NCI-H2227 (cell line): ENCODE data around the gene MYO16.

Experiments
- DNase-seq: peaks from one replicate; lab custom pipeline; 2025; ENCODE audit not compliant: unreplicated experiment; lab: John Stamatoyannopoulos, UW

The MYO16 gene

DNA sequence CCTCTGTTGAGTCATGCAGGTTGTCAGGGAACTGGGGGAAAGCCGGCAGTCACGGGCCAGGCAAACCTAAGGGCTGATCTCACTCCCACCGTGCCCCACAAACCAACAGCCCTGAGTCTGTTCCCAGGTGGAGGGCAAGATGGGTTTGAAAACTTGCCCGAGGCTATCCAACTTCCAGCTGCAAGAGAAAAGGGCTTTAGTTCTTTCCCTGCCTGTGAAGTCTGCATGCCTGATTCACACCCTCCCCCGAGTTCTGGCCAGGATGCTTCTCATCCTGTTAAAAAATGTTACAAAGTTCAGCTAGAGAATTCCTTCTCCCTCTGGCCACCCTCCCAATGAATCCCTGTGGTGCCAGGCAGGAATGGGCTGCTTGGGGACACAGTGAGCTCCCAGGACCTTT lies 33.1 kb downstream of the MYO16 start:
- no peak for DNase-seq

DNA sequence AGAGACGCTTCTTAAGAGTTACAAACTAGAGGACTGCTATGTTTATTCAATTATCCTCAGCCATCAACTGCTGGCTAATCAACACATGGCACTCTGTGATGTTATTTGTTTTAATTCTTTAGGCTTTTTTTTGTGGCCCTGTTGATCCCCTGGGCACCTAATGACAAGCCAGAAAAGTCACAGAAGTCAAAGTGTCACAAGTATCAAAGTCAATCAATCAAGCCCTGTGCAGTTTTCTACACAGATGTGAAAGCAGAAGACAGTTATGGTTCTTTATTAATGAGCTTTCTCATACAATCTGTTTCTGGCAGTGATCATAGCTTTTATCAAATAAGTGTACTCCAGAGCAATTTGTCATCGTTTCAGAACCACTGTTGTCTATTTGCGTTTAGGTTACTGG lies 34.3 kb downstream of the MYO16 start:
- no peak for DNase-seq

DNA sequence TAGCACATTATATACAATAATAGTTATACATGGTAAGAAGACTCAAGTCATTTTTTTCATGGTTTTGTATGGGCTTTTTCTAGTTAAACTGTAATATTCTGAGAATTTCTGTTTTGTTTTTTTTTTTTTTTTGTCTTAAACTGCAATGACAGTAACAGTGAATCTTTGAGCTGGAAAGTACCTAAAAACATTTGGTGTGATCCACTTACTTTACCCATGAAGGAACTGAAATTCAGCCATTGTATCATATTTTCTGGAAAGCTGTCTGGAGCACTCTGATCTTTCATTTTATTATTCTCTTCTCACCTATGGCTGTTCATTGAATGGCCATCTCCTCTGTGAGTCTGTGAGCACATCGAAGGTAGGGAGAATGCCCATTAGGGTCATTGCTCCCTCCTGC lies 37.8 kb downstream of the MYO16 start:
- DNase-seq = no peak

DNA sequence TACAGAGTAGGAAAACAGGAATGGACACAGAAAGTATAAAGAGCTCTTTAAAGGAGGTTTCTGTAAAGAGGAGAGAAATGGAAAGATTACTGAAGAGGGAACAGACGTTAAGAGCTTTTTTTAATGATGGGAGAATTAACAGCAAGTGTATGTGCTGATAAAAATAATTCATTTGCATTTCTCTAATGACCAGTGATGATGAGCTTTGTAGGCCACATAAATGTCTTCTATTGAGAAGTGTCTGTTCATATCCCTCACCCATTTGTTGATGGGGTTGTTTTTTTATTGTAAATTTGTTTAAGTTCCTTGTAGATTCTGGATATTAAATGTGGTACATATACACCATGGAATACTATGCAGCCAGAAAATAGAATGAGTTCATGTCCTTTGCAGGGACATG lies 40.0 kb downstream of the MYO16 start:
- no peak for DNase-seq

DNA sequence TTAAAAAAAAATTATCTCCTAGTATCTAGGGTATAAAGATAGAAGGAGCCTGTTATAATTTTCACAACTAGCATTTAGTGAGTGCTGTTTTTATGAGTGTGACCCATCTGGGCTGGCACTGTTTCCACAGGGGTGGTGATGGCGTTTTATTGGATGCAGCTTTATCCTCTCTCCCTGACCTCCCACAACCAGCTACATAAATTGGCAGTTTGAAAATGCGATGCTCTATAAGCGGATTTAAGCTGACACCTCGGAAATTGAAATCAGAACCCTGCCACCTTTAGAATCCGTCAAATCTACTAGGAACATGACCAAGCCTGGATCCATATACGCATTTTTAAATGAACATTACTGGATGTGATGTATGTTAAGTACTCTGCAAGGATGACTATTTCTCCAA lies 44.9 kb downstream of the MYO16 start:
- no peak for DNase-seq

DNA sequence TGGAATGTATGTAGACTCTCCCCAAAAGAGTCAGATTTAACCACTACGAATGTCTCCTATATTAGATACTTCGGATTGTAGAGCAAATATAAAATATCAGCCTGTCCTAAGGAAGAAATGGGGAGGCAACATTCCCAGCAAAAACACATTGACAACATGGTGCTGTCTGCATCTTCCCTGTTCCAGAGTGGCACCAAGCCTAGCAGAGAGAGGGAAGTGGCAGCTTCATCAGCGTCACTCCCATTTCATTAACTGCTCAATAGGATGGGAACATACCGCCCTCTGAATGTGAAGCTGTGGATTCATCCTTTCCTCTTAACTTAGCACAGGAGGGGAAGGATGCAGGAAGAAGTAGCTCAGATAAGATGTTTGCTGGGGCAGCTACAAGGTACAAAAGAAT lies 45.4 kb downstream of the MYO16 start:
- DNase-seq = no peak

DNA sequence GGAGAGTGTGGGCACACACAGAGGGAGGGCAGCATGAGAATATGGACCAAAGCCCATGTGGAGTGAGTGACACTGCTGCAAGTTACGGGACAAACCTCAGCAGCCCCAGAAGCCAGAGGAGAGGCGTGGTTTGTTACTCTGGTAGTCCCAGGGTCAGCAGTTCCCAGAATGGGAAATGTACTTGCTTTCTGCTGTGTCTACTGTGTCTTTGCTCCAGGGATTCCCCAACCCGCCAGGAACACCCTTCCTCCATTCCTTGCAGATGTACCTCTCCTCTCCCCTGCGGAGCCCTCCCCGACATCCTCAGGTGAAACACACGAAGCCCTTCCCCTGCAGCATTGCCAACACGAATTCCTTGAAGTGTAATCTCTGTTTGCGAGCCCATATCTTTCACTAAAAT lies 47.2 kb downstream of the MYO16 start:
- no peak for DNase-seq

DNA sequence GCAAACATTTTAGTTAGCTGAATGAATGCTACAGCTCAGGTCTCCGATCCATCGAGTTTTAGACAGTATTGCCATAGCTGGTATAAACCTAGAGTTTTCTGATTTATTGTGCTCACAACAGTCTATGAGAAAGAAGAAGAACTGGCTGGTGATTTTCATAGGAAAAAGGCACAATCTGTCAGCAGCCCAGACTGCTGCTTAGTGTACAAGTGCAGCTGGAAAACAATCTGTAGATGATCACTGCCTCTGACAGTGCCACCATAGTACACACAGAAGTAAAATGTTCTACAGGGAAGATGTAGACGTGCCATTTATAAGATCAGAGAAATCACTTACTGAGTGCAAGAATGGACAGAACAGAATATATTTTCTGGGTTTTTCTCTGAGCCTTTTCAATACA lies 48.4 kb downstream of the MYO16 start:
- no peak for DNase-seq

DNA sequence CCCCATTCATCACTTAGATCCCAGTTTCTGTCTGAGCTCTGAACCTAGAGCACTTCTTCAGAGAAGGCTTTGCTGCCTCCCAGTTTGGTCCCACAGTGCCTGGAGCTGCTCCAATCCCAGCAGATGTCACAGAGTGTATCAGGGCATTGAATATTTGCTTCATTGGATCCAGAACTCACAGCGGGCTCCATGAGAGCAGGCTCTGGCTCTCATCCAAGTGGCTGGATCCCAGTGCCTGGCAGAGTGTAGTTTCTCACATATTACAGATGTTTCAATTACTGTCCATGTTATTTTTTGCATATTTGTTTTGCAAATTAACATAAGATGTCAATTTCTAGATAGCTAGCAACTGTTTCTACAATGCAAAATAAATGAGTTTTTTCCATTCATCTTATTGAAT lies 50.6 kb downstream of the MYO16 start:
- no peak for DNase-seq

DNA sequence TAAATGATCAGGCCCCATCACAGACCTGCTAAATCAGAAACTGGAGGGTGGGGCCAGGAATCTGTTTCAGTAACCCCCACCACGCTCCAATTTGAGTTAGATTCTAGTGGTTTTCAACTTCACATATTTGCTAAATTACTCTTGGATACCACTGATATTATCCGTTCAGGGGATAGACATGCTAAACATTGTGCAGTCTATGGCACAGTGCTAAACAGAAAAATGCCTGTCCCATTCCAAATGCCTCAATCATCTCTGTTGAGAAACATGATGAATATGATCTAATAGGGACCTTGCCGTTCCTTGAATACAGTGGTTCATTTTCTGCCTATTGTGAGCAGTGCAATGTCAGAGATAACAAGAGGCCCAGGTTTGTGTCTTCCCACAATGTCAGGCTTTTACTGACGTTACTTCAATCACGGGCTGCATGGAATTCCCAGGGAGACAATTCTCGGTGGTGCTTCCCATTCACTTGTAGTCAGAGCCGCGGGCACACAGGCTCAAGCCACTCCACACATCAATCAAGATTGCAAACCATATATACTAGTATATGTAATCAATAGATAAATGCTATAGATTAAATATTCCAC lies 52.7 kb downstream of the MYO16 start:
- no peak for DNase-seq

DNA sequence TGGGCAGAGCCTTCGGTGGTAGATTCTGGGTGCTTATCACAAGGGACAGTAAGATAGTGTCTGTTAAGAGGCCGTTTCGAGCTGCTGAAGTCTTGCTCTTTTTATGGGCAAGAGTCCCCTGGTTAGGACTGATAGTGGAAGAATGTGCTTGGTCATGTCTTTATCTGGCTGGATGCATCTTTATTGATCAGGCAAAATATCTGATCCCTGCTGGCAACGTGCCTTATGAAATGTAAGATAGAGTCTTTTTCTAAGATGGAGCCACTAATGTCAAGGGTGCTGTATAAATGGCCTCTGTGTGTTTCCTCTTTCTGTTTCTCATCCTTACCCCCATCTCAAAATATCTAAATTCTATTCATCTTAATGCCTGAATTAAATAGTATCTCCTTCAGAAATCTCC lies 53.3 kb downstream of the MYO16 start:
- no peak for DNase-seq

DNA sequence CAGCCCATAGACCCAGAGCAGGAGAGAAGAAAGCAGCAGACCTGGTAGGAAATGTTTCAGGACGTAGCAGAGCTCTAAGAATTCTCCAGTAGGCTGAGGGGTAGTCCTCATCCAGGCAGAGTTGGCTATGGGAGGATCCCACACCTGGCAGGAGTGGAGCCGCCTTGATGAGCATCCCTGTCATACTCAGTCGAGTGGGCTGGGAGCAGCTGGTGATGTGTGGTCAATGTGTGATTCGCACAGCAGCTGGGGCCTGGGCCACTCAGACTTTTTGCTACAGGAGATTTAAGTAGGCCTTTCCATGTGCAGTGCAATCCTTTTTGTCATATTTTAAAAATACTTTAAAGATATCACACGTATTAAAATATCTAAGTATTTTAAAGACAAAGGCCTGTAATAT lies 56.6 kb downstream of the MYO16 start:
- DNase-seq = no peak

DNA sequence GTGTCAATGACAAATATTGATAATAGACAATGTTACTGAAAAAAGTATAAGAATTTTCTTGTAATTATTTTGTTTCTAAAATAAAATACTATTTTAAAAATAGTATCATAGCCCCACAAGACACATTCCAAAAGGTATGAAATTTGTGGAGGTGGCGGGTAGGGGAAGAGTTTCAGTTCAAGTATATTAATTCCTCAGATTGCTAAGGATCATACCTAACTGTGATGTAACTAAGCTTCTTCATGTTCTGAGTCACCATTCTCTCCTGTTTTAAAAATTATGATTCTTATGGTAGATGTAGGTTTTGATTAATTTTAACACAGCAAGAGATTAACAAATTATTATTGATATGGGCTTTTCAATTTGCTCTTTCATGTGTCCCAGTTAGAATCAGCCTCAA lies 61.3 kb downstream of the MYO16 start:
- DNase-seq = no peak

DNA sequence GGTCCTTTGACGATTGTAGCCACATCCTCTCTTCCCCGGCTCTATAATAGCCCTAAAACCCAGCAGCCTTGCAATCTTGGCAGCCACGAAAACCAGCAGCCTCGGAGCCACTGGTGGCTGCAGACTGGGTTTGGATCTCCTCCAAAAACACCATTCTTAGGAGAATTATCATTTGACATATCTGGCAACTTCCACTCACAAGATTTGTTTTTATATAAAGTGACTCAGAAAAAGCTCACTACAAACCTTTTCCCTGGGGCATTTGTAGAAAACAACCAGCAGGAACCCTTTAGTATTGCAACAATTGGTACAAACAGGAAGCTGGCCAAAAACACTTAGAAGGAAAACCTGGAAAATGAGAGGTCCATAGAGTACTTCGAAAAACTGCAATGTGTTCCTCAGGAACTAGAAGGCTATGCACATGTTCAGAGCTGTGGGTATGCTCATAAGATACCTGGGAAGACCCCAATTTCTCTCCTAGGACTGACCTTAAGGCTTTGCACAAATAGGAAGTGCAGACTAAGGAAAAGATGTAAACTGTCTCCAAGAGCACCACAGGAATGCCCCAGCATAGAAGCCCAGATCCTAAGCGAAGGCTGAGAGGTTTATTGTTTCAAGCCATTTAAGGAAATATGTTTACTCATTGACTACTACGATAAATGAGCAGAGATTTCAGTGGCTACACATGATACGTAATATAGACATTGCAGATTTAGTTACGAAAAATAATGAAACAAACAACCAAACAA lies 71.2 kb downstream of the MYO16 start:
- no peak for DNase-seq

DNA sequence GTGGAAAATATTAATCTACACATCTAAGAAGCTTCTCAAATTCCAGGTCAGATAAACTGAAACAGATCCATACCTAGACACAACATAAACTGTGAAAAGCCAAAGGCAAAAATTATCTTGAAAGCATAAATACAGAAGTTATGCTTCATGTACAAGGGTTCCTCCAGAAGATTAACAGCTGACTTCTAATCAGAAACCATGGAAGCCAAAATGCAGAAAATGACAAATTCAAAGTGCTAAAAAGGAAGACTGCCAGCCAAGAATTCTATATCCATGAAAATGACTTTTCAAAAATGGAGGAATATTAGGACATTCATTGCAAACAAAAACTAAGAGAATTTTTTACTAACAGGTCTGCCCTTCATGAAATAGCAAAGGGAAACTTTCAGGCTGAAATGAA lies 72.8 kb downstream of the MYO16 start:
- no peak for DNase-seq

DNA sequence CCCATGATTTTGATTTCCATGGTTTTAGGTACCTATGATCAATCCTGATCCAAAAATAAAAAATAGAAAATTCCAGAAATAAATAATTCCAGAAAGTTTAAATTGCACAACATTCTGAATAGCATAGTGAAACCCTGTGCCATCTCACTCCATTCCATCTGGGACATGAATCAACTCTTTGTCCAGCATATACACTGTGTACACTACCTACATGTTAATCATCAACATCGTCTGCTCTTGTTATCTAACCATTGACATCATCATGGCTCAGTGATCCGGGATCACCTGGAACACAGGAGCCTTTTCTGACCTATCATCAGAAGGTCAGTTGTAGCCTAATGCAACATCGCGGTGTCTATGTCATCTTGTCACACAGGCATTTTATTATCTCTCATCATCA lies 75.6 kb downstream of the MYO16 start:
- DNase-seq = no peak

DNA sequence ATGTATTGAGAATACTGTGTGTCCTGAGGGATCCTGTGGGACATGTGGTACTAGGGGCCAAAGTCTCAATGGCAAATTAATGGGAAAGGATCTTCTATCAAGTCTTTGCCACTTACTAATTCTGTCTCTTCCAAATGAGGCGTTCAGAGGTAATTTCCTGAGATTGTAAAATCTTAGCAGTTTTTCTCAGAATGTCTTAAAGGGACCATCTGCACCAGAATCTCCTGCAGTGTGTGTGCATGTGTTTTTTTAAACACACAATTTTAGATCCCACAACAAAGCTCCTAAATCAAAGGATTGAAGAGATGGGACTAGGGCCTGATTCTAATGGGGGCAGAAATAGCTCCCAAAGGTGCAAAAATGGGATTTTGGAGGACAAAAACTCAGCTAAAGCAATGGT lies 78.2 kb downstream of the MYO16 start:
- DNase-seq = no peak

DNA sequence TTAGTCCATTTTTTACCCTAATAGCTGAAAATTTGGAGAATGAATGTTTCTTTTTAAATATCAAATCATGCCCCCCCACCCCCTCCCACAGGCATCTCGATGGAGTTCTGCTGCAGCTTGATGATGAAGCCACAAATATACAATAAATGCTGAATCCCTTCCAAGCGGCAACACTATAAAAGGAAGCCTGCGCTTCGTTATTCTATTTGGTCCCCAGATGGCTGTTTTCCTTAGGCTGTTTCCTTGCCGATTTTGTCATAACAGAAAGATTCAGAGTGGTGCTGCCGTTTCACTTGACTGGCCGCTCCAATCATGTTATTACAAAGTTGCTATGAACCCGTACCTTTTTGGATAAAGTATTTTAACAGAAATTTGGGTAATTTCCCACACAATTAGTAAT lies 79.5 kb downstream of the MYO16 start:
- no peak for DNase-seq

DNA sequence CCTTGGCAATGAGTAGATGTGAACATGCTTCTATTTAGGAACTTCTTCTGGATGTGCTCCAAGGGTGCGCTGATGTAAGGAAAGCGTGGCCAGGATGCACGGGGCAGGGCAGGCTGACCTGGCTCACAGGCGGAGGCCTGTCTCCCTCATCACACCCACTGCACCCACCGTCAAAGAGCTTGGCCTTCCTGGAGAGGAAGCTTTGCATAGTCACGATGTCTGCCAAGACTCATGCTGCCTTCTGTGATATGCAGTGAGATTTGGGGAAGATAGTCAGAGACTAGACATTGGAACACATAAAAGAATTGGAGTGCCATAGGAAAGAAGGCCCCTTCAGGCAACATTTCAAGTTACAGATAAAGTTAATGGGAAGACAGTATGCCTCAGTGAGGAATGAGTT lies 82.0 kb downstream of the MYO16 start:
- no peak for DNase-seq

DNA sequence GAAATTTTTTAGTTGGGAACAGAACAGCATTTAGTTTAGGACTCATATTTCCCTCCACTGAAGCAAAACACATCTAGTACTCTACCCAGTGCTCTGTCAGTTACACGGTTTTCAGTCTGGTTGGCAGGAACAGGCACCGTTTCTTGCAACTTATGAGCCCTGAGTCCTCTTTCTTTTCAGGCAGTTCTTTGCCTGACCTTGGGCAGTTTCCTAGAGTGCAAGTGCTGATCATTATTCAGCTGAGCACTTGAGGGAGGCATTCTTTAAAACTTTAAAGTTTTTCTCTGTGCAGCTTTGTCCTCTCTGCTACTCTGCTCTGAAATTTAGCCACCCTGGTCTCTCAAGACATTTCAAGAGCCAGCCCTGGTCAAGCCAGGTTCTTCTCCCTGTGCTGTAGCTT lies 96.1 kb downstream of the MYO16 start:
- no peak for DNase-seq

DNA sequence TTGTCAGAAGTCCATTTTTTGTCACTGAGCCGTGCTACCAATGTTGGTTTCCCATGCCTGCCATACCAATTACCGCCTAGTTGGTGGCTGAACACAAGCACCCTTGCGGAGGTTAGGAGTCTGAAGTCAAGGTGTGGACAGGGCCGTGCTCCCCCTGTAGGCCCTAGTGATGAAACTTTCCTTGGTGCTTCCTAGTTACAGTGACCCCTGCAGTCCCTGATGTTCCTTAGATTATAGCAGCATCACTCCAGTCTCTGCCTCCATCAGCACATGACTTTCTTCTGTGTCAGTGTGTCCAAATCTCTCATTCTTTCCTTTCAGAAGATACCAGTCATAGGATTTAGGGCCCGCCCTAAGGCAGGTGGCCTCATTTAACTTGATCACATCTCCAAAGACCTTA lies 99.0 kb downstream of the MYO16 start:
- DNase-seq = no peak

DNA sequence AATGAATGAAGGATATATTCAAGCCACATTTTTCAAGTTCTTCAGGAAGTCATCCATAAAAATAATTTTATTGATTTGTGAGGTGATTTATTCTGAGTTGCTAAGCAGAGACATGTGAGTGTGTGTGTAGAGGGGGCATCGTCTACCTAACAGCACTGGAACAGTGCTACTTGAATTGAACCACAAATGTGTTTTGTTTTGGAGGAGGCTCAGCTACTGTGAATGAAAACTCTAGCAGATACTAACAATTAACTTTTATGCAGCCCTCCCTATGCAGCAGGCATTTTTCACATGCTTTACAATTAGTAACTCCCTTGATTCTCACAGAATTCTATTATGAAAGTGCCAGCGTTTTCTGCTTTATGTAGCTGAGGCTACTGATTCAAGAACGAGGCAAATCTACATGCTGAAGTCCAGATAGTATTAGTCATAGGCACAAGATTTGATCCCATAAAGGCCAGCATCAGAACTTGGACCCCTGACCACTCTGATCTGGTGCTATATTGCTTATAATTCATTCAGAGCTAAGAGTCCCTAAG lies 103.7 kb downstream of the MYO16 start:
- DNase-seq = no peak

DNA sequence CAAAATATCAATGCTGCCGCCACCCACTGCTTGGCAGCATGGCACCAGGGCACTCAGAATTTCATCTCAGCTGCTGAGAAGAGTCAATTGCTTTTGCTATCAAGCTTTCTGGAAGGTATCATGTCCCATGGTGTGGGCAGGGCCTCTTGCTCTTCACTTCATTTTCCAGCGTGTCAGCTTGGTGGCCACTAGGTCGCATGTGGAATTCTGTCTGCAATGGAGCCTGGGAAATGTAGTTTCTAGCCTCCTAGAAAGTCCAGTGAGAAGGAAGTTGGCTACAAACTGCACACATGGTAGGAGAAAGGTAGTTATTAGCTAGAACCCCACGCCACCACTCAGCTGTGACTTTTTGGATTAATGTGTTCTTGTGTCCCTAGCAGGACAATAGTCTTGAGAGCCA lies 105.3 kb downstream of the MYO16 start:
- DNase-seq = no peak
